B cell (primary cell): Measurements from ENCODE around the gene TXNDC11. TPM values are rescaled to one million over a fixed set of nuclear protein-coding genes. Genes with fewer than 3 reads are reported as not detected.

ENCODE experiments used
- ATAC-seq: fragments of 200-7000 bp; cut with Tn5 transposase; one replicate; pipeline ENCODE4 v1.10.0; 2021; ENCODE audit warnings: low read depth, mild to moderate bottlenecking, moderate number of reproducible peaks, moderate library complexity
- CTCF ChIA-PET: fragments of 350-600 bp; sonication (Branson Sonifier 250); formaldehyde crosslinking; loops from one replicate; lab custom pipeline; 2021; ENCODE audit warnings: antibody characterized with exemption, inconsistent platforms; lab: Charles Lee
- POLR2A ChIA-PET: fragments of 350-600 bp; sonication (Branson Sonifier 250); formaldehyde crosslinking; loops from one replicate; lab custom pipeline; 2021; ENCODE audit warnings: antibody characterized with exemption; lab: Charles Lee
- DNase-seq: peaks from one replicate; pipeline ENCODE4 v3.0.0; 2013
- H2AFZ ChIP-seq: 2 replicates; pipeline ENCODE4 v1.6.1; 2012; ENCODE audit warnings: mild to moderate bottlenecking, low read depth, low read length; ENCODE audit not compliant: insufficient read depth, poor library complexity, severe bottlenecking
- H3K27ac ChIP-seq, 2 donors: 1 replicate in 1 of 2; 2 replicates in 1 of 2; pipeline ENCODE4 v1.5.1; 2012 to 2013; ENCODE audit warnings: low read length in 2 of 2, mild to moderate bottlenecking in 2 of 2, moderate library complexity in 1 of 2
- H3K27me3 ChIP-seq, 4 experiments: fragments of 200-600 bp in 1 of 4; sonication (generic) in 1 of 4; replicated peaks in 1 of 4; 1 replicate in 2 of 4; 2 replicates in 2 of 4; pipeline versions ENCODE4 v1.6.1 to v1.7.0; 2013 to 2016; ENCODE audit warnings: low read length in 3 of 4, mild to moderate bottlenecking in 2 of 4, mixed read lengths in 1 of 4, moderate library complexity in 1 of 4; ENCODE audit not compliant: insufficient read depth in 4 of 4, control insufficient read depth in 3 of 4; ENCODE audit errors: control extremely low read depth in 1 of 4
- H3K36me3 ChIP-seq, 2 experiments: replicated peaks in 1 of 2; 1 replicate in 1 of 2; 2 replicates in 1 of 2; pipeline versions ENCODE4 v1.6.1 to v1.7.1; 2013; ENCODE audit warnings: low read length in 1 of 2; ENCODE audit not compliant: insufficient read depth in 2 of 2, control insufficient read depth in 1 of 2; ENCODE audit errors: control extremely low read depth in 1 of 2, extremely low read depth in 1 of 2
- H3K4me1 ChIP-seq, 2 donors: fragments of 200-600 bp in 1 of 2; sonication (generic) in 1 of 2; 1 replicate in 1 of 2; 2 replicates in 1 of 2; pipeline versions ENCODE4 v1.5.1 to v1.6.1; 2013 to 2017; ENCODE audit warnings: low read length in 2 of 2; ENCODE audit not compliant: control insufficient read depth in 2 of 2, insufficient read depth in 2 of 2
- H3K4me2 ChIP-seq: replicated peaks from 2 replicates; pipeline ENCODE3; 2012; ENCODE audit warnings: mild to moderate bottlenecking, low read depth, low read length; ENCODE audit not compliant: poor library complexity, severe bottlenecking
- H3K4me3 ChIP-seq, 5 experiments: fragments of 200-600 bp in 1 of 5; sonication (generic) in 1 of 5; 1 replicate in 3 of 5; 2 replicates in 2 of 5; pipeline versions ENCODE4 v1.5.1 to v1.7.0; 2011 to 2016; ENCODE audit warnings: low read length in 4 of 5, mild to moderate bottlenecking in 4 of 5, low read depth in 2 of 5, control low read depth in 1 of 5, moderate library complexity in 1 of 5; ENCODE audit not compliant: insufficient read depth in 1 of 5; ENCODE audit errors: control extremely low read depth in 1 of 5, extremely low read depth in 1 of 5
- H3K79me2 ChIP-seq: fragments of 200-600 bp; sonication (generic); one replicate; pipeline ENCODE4 v1.6.0; 2016; ENCODE audit warnings: low read length; ENCODE audit not compliant: control insufficient read depth, insufficient read depth
- H3K9ac ChIP-seq: fragments of 200-600 bp; sonication (generic); 2 replicates; pipeline ENCODE4 v1.6.1; 2017; ENCODE audit warnings: mild to moderate bottlenecking, low read length, moderate library complexity
- H3K9me3 ChIP-seq, 3 donors: one replicate each; pipeline versions ENCODE4 v1.6.1 to v1.7.1; 2013; ENCODE audit warnings: low read length in 2 of 3; ENCODE audit not compliant: control insufficient read depth in 2 of 3, insufficient read depth in 1 of 3; ENCODE audit errors: control extremely low read depth in 1 of 3
- H4K20me1 ChIP-seq: 2 replicates; pipeline ENCODE4 v1.6.0; 2012; ENCODE audit warnings: mild to moderate bottlenecking, low read length; ENCODE audit not compliant: insufficient read depth, control insufficient read depth, poor library complexity, severe bottlenecking
- H3K27ac Mint-ChIP-seq: one replicate; pipeline ENCODE4 v1.8.0; 2021; ENCODE audit warnings: mixed read lengths
- H3K27me3 Mint-ChIP-seq: one replicate; pipeline ENCODE4 v1.8.0; 2021; ENCODE audit warnings: mixed read lengths
- H3K4me1 Mint-ChIP-seq: one replicate; pipeline ENCODE4 v1.8.0; 2021; ENCODE audit warnings: mixed read lengths
- H3K4me3 Mint-ChIP-seq: one replicate; pipeline ENCODE4 v1.8.0; 2021; ENCODE audit warnings: mixed read lengths
- H3K9me3 Mint-ChIP-seq: one replicate; pipeline ENCODE4 v1.8.0; 2022; ENCODE audit warnings: mixed read lengths; ENCODE audit not compliant: insufficient read depth
- EZH2 ChIP-seq: IDR thresholded peaks from 2 replicates; pipeline ENCODE4 v1.6.1; 2012; ENCODE audit warnings: borderline replicate concordance, low read depth, mild to moderate bottlenecking, moderate library complexity, low read length; ENCODE audit not compliant: insufficient read depth, poor library complexity, severe bottlenecking
- WGBS: methylation state at CpG from one replicate; pipeline ENCODE4 v1.1.5; 2013; ENCODE audit warnings: missing lambda C conversion rate; ENCODE audit not compliant: insufficient coverage; 5-methylcytosine and 5-hydroxymethylcytosine counted together
- intact Hi-C: fragments of 100-400 bp; cut with micrococcal nuclease; formaldehyde crosslinking; loops from one replicate; pipeline ENCODE4 v1.10.0; 2022
- polyA plus RNA-seq: library from polyadenylated mRNA; depleted of rRNA; stranded (reverse); fragments of >200 nt; gene quantifications from 2 replicates; pipeline ENCODE4 v1.2.3, GENCODE V29; 2012
- total RNA-seq, 2 donors: library from RNA; stranded (reverse); fragments of 120-200 nt in 1 of 2; gene quantifications; 1 replicate in 1 of 2; 2 replicates in 1 of 2; pipeline versions ENCODE4 v1.2.3 to v1.2.4, GENCODE V29; 2013 to 2022
- TF ChIP-seq, protein P1 (sequence below): fragments of 200-600 bp; IDR thresholded peaks from one replicate; pipeline ENCODE4 v1.8.0; 2022; ENCODE audit warnings: antibody characterized with exemption, mild to moderate bottlenecking

TXNDC11 gene
- total and polyA plus RNA-seq, 2 donors (not counting 1 experiment from before 2014, with no cell fraction given): 50.2 to 76.9 TPM

- Histone ChIP-seq H3K9me3 (no peaks in the 10 kb centered on the region), H3K4me2 (peak overlapping the region; percentile 63), H2AFZ (peak overlapping the region; percentile 50), H3K79me2 (peaks cover 15% of the 10 kb centered on the region), H3K4me3 (peak overlapping the region in 3 of 5 experiments; percentile 12 to 32 (median 13)), H4K20me1 (no peaks in the 10 kb centered on the region), H3K4me1 (peaks cover 25 to 39% of the 10 kb centered on the region in 2 donors), H3K36me3 (peaks cover 9 to 65% of the 10 kb centered on the region in 2 experiments), H3K27ac (peak overlapping the region; percentile 67 to 68), H3K27me3 (no peaks in the 10 kb centered on the region), H3K9ac (peak overlapping the region; percentile 29)
- Mint-ChIP-seq H3K4me3 (peak overlapping the region; percentile 73), H3K27me3 (no peaks in the 10 kb centered on the region), H3K4me1 (peaks cover 47% of the 10 kb centered on the region), H3K9me3 (no peaks in the 10 kb centered on the region), H3K27ac (peak overlapping the region; percentile 89)
- intact Hi-C loops: loop anchor here (1.0 to 5.0 kb wide), 4 partner anchors 14 to 43 kb away; partner anchors contain the start of gene ZC3H7A
- TF ChIP-seq, protein P1, sequence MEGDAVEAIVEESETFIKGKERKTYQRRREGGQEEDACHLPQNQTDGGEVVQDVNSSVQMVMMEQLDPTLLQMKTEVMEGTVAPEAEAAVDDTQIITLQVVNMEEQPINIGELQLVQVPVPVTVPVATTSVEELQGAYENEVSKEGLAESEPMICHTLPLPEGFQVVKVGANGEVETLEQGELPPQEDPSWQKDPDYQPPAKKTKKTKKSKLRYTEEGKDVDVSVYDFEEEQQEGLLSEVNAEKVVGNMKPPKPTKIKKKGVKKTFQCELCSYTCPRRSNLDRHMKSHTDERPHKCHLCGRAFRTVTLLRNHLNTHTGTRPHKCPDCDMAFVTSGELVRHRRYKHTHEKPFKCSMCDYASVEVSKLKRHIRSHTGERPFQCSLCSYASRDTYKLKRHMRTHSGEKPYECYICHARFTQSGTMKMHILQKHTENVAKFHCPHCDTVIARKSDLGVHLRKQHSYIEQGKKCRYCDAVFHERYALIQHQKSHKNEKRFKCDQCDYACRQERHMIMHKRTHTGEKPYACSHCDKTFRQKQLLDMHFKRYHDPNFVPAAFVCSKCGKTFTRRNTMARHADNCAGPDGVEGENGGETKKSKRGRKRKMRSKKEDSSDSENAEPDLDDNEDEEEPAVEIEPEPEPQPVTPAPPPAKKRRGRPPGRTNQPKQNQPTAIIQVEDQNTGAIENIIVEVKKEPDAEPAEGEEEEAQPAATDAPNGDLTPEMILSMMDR: no peak
- TF ChIP-seq EZH2: no peak
- DNase-seq (peak; percentile 75), ATAC-seq (peak; percentile 76)
- 0% methylated on average over 4 of the region's 7 CpGs for WGBS
- ChIA-PET CTCF (interaction anchor here (1.0 to 3.1 kb wide), 3 partner anchors 13 to 29 kb away, joined by 3 to 15 read pairs (median 4); partner anchors contain the start of gene ZC3H7A), POLR2A (interaction anchor here (0.6 to 1.2 kb wide), 2 partner anchors 29 to 148 kb away, joined by 3 read pairs; no protein-coding TSS in a partner anchor)
Measured at GRCh38 chr16:11768849-11769248, 26.2 kb upstream of the TXNDC11 start.

DNA sequence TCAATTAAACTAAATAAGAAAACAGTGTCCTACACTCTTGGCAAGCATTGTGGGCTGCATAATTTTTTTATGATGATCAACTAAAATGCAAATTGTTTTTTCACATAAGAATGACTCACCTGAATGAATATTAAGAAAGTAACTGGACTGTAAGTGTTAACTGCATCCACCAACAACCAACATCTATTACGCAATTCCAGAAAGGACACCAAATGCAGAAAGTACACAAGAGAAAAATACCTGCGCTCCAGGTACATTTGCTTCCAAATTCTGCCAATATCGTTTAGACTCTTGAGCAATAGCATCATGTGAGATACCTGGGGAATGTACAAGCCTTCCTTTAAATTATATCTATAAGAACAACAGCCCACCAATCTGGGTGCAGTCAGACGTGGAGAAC, 19.8 kb upstream of the TXNDC11 start:
- Histone ChIP-seq H3K4me3 (no peak overlapping the region), H4K20me1 (no peaks in the 10 kb centered on the region), H2AFZ (no peak overlapping the region), H3K9me3 (no peaks in the 10 kb centered on the region), H3K36me3 (peaks cover 10 to 71% of the 10 kb centered on the region in 2 experiments), H3K4me1 (peaks cover 4 to 14% of the 10 kb centered on the region in 2 donors), H3K79me2 (peaks cover 10% of the 10 kb centered on the region), H3K27me3 (no peaks in the 10 kb centered on the region), H3K9ac (no peak overlapping the region), H3K27ac (no peak overlapping the region), H3K4me2 (no peak overlapping the region)
- no peak for ATAC-seq
- no peak for DNase-seq
- Mint-ChIP-seq H3K9me3 (no peaks in the 10 kb centered on the region), H3K27ac (no peak overlapping the region), H3K4me3 (no peak overlapping the region), H3K4me1 (peaks cover 17% of the 10 kb centered on the region), H3K27me3 (no peaks in the 10 kb centered on the region)
- WGBS: no CpG with 5 or more reads among the region's 4 CpGs
- POLR2A ChIA-PET: no interaction called here
- CTCF ChIA-PET: interaction anchor here (0.7 kb wide), 1 partner anchor 53 kb away, joined by 3 read pairs; no protein-coding TSS in a partner anchor
- TF ChIP-seq EZH2: no peak
- TF ChIP-seq, protein P1: no peak
- intact Hi-C loops: no loop called here
